OCI-LY1 (cell line): Measurements from ENCODE around the gene RTKN.

Experiments used
- EZH2 ChIP-seq: fragments of 200-600 bp; sonication (generic), shearing (Covaris generic); IDR thresholded peaks from 2 replicates; pipeline ENCODE4 v1.8.0; 2017; ENCODE audit warnings: borderline replicate concordance, mixed run types, mild to moderate bottlenecking, antibody characterized with exemption, low read length, moderate library complexity, mixed read lengths
- TF ChIP-seq, protein P1 (sequence below): fragments of 200-600 bp; sonication (generic), shearing (Covaris generic); IDR thresholded peaks from 2 replicates; pipeline ENCODE4 v1.5.1; 2017; ENCODE audit warnings: mild to moderate bottlenecking, antibody characterized with exemption, low read length, moderate library complexity, mixed read lengths

DNA sequence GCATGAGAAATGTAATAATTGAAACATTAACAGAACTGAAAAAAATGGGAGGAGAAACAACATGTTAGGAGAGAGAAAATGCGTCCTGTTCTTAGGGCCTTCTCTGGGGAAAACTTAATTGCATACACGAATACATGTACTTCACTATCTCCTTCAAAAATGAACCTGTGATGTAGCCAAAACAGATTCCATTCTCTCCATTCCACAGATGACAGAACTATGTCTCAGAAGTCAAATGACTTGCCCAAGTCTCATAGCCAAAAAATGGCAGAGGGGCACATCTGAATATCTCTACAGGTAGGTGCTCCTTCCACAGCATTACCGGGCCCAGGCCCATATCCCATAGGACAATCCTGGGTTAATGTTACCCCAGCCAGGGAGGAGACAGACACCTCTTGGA, 57.7 kb downstream of the RTKN start:
- TF ChIP-seq, protein P1, sequence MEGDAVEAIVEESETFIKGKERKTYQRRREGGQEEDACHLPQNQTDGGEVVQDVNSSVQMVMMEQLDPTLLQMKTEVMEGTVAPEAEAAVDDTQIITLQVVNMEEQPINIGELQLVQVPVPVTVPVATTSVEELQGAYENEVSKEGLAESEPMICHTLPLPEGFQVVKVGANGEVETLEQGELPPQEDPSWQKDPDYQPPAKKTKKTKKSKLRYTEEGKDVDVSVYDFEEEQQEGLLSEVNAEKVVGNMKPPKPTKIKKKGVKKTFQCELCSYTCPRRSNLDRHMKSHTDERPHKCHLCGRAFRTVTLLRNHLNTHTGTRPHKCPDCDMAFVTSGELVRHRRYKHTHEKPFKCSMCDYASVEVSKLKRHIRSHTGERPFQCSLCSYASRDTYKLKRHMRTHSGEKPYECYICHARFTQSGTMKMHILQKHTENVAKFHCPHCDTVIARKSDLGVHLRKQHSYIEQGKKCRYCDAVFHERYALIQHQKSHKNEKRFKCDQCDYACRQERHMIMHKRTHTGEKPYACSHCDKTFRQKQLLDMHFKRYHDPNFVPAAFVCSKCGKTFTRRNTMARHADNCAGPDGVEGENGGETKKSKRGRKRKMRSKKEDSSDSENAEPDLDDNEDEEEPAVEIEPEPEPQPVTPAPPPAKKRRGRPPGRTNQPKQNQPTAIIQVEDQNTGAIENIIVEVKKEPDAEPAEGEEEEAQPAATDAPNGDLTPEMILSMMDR: no peak
- TF ChIP-seq EZH2: no peak
